ENCODE results near the gene SMYD5. TPM values are rescaled to one million over a fixed set of nuclear protein-coding genes. Genes with fewer than 3 reads are reported as not detected.

The SMYD5 gene
- total RNA-seq, 2 donors from 2014 or later: 34.9 to 35.4 TPM

DNA sequence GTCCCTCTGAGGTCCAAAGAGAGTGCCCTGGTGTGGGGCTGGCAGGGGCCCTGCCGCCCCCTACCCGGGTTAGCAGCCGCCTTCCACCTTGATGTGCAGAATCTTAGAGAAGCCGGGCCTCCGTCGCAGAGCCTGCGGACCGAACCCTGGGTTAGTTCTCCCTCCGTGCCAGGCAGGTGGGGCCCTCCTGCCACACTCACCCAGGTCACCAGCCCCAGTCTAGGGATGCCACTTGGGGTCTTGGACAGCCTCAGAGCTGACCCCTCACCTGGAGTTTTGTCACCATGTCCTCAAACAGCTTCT is 44.8 kb downstream of the SMYD5 start:
- no peaks in the 10 kb centered on the region for H3K9me3 ChIP-seq (ENCODE audit: control insufficient read depth, low read length)
- peaks cover 13% of the 10 kb centered on the region for H3K36me3 ChIP-seq (ENCODE audit: control insufficient read depth, insufficient read depth, low read length)
- DNase-seq: no peak
- no peaks in the 10 kb centered on the region for H3K4me1 ChIP-seq (ENCODE audit: control insufficient read depth, insufficient read depth, low read length)
- Mint-ChIP-seq H3K9me3 (no peaks in the 10 kb centered on the region), H3K27ac (no peak overlapping the region), H3K4me1 (peaks cover 2% of the 10 kb centered on the region), H3K36me3 (ENCODE audit: low read depth) (peaks cover 9% of the 10 kb centered on the region), H3K27me3 (ENCODE audit: insufficient read depth) (no peaks in the 10 kb centered on the region), H3K4me3 (no peak overlapping the region)
- no peak overlapping the region for H3K9ac ChIP-seq (ENCODE audit: extremely low read depth, low read length, poor library complexity, severe bottlenecking)
- 85 to 91% methylated on average over 8 to 9 of the region's 9 CpGs for WGBS, 2 experiments (ENCODE audit: insufficient coverage in 1 of 2, insufficient read length in 1 of 2)
- no peak overlapping the region for H3K4me3 ChIP-seq (ENCODE audit: low read length)
- H3K27me3 ChIP-seq (ENCODE audit: control insufficient read depth, insufficient read depth, low read length, poor library complexity, severe bottlenecking): no peaks in the 10 kb centered on the region
- no peak overlapping the region for H3K27ac ChIP-seq (ENCODE audit: low read depth, low read length)
- TF ChIP-seq, protein P1, sequence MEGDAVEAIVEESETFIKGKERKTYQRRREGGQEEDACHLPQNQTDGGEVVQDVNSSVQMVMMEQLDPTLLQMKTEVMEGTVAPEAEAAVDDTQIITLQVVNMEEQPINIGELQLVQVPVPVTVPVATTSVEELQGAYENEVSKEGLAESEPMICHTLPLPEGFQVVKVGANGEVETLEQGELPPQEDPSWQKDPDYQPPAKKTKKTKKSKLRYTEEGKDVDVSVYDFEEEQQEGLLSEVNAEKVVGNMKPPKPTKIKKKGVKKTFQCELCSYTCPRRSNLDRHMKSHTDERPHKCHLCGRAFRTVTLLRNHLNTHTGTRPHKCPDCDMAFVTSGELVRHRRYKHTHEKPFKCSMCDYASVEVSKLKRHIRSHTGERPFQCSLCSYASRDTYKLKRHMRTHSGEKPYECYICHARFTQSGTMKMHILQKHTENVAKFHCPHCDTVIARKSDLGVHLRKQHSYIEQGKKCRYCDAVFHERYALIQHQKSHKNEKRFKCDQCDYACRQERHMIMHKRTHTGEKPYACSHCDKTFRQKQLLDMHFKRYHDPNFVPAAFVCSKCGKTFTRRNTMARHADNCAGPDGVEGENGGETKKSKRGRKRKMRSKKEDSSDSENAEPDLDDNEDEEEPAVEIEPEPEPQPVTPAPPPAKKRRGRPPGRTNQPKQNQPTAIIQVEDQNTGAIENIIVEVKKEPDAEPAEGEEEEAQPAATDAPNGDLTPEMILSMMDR (conservative IDR thresholded peaks at IDR 0.05): no peak

DNA sequence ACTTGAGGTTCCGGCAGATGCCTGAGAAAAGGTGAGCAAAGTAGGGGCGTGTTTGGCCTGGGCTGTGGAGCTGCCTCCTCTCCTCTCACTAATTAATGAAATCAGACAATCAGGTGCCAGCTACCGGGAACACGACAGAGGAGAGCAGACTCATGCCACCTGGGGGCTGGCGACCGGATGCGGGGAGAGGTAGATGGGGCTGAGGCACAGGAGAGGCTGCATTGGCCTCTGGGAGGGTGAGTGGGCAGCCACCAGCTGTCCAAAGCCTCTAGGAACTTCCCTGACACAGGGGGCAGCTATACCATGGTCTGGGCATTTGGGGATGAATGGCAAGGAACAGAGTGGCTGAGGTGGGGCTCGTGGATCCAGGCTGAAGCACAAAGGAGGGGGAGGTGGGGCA is 45.2 kb downstream of the SMYD5 start:
- peak; percentile 24 for DNase-seq
- Histone ChIP-seq H3K4me1 (ENCODE audit: control insufficient read depth, insufficient read depth, low read length) (no peaks in the 10 kb centered on the region), H3K27ac (ENCODE audit: low read depth, low read length) (no peak overlapping the region), H3K4me3 (ENCODE audit: low read length) (no peak overlapping the region), H3K9me3 (ENCODE audit: control insufficient read depth, low read length) (no peaks in the 10 kb centered on the region), H3K9ac (ENCODE audit: extremely low read depth, low read length, poor library complexity, severe bottlenecking) (no peak overlapping the region), H3K27me3 (ENCODE audit: control insufficient read depth, insufficient read depth, low read length, poor library complexity, severe bottlenecking) (no peaks in the 10 kb centered on the region), H3K36me3 (ENCODE audit: control insufficient read depth, insufficient read depth, low read length) (peaks cover 9% of the 10 kb centered on the region)
- no peaks in the 10 kb centered on the region for H3K27me3 Mint-ChIP-seq (ENCODE audit: insufficient read depth)
- H3K27ac Mint-ChIP-seq: no peak overlapping the region
- WGBS, 2 experiments (ENCODE audit: insufficient coverage in 1 of 2, insufficient read length in 1 of 2): 91 to 96% methylated on average over 8 of the region's 8 CpGs
- TF ChIP-seq, protein P1 (conservative IDR thresholded peaks at IDR 0.05): no peak
- H3K36me3 Mint-ChIP-seq (ENCODE audit: low read depth): peaks cover 8% of the 10 kb centered on the region
- peaks cover 2% of the 10 kb centered on the region for H3K4me1 Mint-ChIP-seq
- H3K9me3 Mint-ChIP-seq: no peaks in the 10 kb centered on the region
- H3K4me3 Mint-ChIP-seq: no peak overlapping the region

DNA sequence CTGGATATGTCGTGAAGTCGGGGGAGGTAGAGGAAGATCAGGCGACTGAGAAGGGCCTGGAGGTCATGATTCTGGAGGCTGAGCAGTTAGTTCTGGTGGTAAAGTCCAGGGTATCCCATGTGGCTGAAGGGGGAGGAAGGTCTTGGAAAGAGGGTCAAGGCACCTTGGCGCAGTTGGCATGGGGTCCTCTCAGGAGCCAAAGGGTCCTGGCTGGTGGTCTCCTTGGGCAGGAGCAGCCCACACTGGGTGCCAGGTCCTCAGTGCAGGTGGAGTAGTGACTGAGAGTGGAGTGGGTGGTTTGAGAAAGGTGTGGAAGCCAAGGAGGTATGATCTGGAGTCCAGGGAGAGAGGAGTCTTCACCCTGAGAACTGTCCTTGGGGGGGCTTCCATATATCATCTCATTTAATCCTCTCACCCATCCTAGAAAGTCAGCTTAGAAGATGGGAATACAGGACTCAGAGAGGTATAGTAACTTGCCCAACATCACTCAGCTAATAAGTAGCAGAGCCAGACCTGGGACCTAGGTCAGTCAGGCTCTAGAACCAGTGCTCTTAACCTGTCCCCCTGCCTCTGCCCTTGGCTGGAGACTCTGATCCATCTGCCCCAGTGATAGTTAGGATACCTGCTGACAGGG is 45.8 kb downstream of the SMYD5 start:
- WGBS, 2 experiments (ENCODE audit: insufficient coverage in 1 of 2, insufficient read length in 1 of 2): 93 to 97% methylated on average over 4 of the region's 4 CpGs
- Histone ChIP-seq H3K36me3 (ENCODE audit: control insufficient read depth, insufficient read depth, low read length) (peaks cover 4% of the 10 kb centered on the region), H3K9ac (ENCODE audit: extremely low read depth, low read length, poor library complexity, severe bottlenecking) (no peak overlapping the region), H3K27ac (ENCODE audit: low read depth, low read length) (no peak overlapping the region), H3K27me3 (ENCODE audit: control insufficient read depth, insufficient read depth, low read length, poor library complexity, severe bottlenecking) (no peaks in the 10 kb centered on the region), H3K4me1 (ENCODE audit: control insufficient read depth, insufficient read depth, low read length) (no peaks in the 10 kb centered on the region), H3K4me3 (ENCODE audit: low read length) (no peak overlapping the region), H3K9me3 (ENCODE audit: control insufficient read depth, low read length) (no peaks in the 10 kb centered on the region)
- DNase-seq: peak; percentile 22
- no peaks in the 10 kb centered on the region for H3K27me3 Mint-ChIP-seq (ENCODE audit: insufficient read depth)
- peaks cover 4% of the 10 kb centered on the region for H3K36me3 Mint-ChIP-seq (ENCODE audit: low read depth)
- peaks cover 2% of the 10 kb centered on the region for H3K4me1 Mint-ChIP-seq
- TF ChIP-seq, protein P1 (conservative IDR thresholded peaks at IDR 0.05): no peak
- no peaks in the 10 kb centered on the region for H3K9me3 Mint-ChIP-seq
- H3K4me3 Mint-ChIP-seq: no peak overlapping the region
- no peak overlapping the region for H3K27ac Mint-ChIP-seq

Data from endodermal cell (in vitro differentiated cells).